Erythroblast (primary cell): ENCODE results near the gene ZNF662.

Source experiments
- GATA1 ChIP-seq: IDR thresholded peaks from 2 replicates; pipeline ENCODE4 v1.6.1; 2011; ENCODE audit warnings: low read depth, mild to moderate bottlenecking, control low read depth, low read length, moderate library complexity
- POLR2A ChIP-seq: IDR thresholded peaks from 2 replicates; pipeline ENCODE4 v1.6.1; 2011; ENCODE audit warnings: mild to moderate bottlenecking, low read length

- TF ChIP-seq POLR2A (no peak), GATA1 (no peak)
Measured at GRCh38 chr3:42908675-42909074, 2.7 kb downstream of the ZNF662 start.
